ENCODE data around the gene GM2A.
"Not testable (repeated sequence)": the region's sequence is repeated elsewhere in the genome, so short reads cannot be mapped to it uniquely, and the experiment has no call there.

GM2A gene

DNA sequence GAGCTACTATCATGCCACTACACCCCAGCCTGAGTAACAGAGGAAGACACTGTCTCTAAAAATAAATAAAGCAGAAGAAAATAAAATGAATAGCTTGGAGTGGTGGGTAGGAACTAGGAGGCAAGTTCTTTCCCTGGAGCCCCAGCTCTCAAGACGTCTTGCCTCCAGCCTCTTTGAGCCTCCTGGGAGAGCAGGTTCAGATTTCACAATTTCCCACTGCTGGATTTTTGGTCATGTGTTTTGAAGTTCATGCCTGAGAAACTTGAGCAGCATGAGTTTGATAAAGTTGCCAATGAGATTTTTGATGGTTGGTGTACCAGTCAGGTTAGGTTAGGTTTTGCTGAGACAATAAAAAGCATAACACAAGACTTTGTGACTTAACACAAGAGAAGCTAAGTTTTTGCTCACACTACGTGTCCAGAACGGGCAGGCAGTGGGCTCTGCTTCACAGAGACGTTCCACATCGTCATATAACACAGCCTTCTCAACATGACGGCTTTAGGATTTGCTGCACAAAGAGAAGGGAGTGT lies 25.0 kb upstream of the GM2A start:
- no peak for DNase-seq (ENCODE audit: low read depth in 2 of 2)

DNA sequence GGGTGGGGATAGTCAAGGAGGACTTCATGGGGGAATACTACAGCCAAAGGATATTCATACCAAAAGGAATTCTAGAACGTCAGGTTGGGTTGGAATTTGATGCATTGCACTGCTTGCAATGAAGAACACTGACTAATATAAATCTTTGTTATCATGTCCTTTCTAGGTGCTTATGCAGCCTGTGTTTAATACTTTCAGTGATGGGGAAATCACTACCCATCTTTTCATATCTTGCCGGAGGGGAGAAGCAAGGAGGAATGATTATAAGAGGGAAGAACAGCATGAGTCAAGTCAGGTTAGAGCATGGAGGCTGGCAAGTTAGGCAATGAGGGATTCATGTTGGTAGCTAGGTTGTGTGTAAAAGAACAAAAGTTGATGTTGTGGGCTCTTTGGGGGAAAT lies 24.0 kb upstream of the GM2A start:
- no peak for DNase-seq (ENCODE audit: low read depth in 2 of 2)

DNA sequence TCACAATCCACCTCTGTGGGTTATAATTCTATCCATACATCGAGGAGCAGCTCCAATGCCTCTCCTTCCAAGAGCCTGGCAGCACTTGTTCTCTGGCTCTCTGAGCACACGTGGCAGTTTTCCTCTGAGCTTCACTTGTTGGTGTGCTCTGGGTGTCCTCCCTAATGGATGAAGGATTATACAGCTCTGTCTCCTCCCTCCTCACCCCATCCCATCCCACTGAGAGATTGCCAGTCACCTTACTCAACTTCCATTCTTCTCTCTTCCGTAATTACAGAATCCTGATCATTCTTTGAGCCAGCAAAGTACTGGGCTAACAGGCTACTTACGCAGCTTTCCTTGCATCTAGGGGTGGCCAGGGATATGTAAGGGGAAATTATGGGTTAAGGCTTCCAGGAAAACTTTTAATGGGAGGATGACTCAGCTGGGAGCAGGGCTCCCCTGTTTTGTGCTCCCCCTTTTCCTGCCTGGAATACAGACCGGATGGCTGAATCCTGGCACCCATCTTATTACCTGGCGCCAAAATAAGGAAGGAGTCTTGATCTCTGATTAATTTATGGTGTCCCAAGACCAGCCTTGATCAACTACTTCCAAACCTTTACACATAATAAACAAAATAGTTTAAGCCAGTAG lies 22.8 kb upstream of the GM2A start:
- DNase-seq (ENCODE audit: low read depth in 2 of 2), result no peak

DNA sequence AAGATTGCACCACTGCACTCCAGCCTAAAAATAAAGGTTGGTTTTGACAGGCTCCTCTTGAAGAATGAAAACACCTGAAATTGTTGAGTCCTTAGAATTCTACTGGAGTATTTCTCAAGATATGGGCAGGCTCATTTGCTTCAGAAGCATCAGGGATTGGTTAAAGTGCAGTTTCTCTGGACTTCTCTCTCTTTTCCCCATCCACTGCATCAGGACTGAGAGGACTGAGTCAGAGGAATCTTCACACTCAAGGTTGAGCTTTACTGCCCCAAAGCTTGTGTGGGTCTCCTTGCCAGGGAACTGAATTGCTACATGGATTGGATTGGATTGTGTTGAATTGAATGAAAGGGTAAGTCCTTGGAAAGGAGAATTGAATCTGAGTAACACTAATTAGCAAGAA lies 21.6 kb upstream of the GM2A start:
- no peak for DNase-seq (ENCODE audit: low read depth in 2 of 2)

DNA sequence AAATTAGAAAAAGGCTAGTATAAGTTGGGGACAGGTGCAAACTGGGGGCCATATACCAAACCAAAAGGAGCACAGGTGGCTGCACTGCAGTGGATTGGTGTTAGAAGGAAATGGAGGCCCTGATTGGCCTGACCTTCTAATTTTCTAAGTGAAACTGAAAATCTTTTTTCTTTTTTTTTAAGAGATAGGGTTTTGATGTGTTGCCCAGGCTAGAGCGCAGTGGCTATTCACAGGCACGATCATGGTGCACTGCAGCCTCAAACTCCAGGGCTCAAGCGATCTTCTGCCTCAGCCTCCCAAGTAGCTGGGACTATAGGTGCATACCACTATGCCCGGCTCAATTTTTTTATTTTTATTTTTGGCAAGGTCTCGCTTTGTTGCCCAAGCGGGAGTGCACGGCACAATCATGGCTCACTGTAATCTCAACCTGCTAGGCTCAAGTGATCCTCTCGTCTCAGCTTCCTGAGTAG lies 19.3 kb upstream of the GM2A start:
- no peak for DNase-seq (ENCODE audit: low read depth in 2 of 2)

DNA sequence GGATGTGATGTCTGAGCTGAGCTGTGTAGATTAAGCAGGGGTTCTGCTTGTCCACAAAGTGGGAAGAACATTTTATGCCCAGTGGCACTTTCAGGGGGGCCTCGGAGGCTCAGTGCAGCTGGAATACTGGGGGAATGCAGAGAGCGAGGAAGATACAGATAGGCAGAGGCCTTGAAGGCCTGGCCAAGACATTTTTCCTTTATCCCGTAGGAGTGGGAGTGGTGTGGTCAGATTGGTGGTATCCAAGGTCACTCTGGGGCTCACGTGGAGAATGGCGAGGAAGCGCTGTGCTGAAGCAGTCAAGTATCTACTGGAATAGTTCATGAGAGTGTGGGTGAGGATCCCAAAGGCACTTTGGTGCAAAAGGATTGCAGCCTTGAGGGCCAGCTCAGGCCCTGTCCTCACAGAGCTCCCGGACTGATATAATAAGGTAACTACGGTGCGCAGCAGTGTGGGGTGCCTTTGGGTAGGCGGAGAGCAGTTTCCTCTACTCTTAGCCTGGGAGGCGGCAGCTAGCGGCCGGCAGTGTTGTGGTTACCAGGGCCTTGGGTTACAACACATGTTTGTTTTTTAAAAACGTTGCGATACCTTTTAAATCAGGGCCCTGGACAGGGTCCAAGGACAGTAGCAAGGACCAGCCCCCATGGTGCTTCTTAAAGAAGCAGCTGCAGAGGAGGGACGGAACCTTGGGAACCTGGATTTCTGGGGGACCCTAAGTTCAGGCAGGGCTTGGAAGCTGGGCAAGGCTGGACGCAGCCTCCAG lies 18.3 kb upstream of the GM2A start:
- DNase-seq (ENCODE audit: low read depth in 2 of 2), result no peak

DNA sequence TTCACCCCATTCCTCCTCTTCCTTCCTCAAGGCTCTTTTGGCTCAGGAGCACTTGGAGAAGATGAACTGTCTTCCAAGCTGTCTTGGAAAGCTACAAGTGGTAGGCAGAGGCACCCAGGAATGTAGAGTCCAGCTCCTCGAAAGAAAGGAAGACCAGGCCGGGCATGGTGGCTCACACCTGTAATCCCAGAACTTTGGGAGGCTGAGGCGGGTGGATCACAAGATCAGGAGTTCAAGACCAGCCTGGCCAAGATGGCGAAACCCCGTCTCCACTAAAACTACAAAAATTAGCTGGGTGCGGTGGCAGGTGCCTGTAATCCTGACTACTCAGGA lies 17.8 kb upstream of the GM2A start:
- not testable (repeated sequence) for DNase-seq (ENCODE audit: low read depth in 2 of 2)

DNA sequence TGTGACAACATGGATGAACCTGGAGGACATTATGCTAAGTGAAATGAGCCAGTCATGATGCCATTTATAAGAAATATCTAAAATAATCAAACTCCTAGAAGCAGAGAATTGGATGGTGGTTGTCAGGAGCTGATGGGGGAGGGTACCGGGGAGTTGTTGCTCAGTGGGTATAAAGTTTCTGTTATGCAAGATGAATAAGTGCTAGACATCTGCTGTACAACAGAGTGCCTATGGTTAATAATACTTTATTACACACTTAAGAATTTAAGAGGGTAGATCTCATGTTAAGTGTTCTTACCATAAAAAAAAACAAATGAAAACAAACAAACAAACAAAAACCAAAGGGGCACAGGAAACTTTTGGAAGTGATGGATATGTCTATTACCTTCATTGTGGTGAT lies 16.1 kb upstream of the GM2A start:
- no peak for DNase-seq (ENCODE audit: low read depth in 2 of 2)

DNA sequence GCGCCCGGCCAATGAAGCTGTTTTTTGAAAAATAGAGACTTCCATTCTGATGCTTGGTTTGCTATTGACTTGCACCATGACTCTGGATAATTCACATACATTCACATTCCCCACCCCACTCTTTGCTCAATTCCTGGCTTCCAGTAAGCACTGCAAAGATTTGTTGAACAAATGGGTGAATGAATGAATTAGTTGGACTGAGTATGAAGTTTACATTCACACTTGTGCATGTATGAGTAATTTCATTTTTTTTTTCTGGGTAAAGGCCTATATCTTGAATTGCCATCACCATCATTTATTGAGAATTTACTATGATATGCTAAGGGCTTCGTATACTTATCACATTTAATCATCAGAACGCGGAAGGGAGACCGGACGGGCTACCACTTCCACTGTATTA lies 15.3 kb upstream of the GM2A start:
- no peak for DNase-seq (ENCODE audit: low read depth in 2 of 2)

DNA sequence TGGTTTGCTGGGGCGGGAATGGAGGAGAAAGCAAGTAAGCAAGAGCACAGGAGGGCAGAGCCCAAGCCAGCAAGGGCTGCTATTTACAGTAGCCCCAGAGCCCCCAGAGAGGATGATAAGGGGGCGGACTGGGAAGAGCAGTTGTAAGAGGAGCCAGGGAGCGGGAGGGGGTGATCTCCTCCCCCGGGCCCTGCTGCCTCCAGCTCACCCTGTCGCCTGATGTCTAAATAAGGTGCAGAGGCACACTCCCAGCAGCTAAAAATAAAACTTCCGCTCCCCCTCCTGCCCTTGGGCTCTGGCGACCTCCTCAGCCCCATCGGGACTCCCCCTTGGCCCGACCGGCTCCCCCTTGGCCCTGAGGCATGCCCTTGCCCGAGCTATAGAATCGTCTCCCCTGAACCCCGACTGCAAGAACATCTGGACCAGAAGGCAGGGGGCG lies 14.7 kb upstream of the GM2A start:
- DNase-seq (ENCODE audit: low read depth in 2 of 2), result no peak

DNA sequence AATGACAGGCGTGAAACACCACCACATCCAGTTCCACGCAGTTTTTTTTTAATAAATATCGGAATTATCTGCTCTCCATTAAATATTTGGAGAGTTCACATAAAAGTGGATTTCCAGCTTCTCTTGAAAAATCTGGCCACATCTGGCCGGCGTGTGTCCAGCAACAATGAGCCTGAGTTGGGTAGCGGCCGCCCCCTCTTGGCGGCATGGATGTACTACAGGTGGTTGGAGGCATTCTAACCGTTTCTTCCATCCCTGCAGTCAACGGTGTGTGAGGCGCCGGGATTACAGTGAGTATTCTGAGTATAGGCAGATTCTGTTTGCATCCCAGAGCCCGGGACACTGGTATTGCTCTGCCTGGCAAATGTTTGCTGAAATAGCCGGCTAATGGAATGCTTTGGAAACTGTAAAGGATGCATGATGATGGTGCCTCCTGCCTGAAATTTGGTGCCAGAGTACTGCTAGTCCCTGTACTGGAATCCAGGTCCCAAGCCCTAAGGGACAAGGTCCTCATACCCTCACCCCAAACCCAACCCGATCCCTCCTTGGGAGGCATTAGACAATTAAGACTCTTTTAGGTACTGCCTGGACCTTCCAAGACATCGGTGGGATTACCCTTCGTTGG lies 13.6 kb upstream of the GM2A start:
- DNase-seq (ENCODE audit: low read depth in 2 of 2), result peak; percentile 36 to 42

DNA sequence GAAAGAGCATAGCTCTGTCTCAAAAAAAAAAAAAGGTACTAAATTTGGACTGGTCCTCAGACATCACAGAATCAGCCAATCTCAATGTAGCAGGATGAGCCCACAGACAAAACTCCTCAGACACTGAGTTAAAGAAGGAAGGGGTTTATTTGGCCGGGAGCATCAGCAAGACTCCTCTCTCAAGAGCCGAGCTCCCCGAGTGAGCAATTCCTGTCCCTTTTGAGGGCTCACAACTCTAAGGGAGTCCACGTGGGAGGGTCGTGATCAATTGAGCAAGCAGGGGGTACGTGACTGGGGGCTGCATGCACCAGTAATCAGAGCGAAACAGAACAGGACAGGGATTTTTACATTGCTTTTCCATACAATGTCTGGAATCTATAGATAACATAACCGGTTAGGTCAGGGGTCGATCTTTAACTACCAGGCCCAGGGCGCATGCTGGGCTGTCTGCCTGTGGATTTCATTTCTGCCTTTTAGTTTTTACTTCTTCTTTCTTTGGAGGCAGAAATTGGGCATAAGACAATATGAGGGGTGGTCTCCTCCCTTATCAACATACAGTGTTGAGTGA lies 12.6 kb upstream of the GM2A start:
- DNase-seq (ENCODE audit: low read depth in 2 of 2), result not testable (repeated sequence)

DNA sequence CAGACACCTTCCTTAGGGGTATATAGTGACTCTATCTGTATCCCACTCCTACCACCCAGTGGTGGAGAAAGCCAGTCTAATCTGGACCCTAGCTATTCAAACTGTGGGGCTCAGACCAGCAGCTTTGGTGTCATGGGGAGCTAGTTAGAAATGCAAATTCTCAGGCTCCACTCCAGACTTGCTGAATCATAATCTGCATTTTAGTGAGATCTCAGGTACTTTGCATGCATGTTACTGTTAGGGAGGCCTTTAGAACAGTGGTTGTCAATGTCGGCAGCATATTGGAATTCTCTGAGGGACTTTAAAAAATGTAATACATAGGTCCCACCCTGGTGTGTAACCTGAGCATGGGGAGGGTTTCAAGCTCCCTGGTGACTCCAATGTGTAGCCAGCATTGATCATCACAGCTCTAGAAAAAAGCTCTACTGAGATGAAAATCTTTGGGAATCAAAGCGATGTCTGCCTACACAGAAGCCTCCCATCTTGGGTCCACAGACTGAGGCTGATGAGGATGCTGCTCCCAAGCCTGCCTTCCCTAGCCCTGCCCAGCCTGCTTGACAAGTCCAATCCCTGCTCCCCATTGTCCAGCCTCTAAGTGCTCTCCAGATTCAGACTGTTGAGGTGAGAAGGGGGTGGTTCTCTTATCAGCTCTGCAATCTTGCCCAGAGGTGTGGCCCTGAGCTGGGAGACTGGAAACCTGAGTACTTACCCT lies 11.9 kb upstream of the GM2A start:
- no peak for DNase-seq (ENCODE audit: low read depth in 2 of 2)

DNA sequence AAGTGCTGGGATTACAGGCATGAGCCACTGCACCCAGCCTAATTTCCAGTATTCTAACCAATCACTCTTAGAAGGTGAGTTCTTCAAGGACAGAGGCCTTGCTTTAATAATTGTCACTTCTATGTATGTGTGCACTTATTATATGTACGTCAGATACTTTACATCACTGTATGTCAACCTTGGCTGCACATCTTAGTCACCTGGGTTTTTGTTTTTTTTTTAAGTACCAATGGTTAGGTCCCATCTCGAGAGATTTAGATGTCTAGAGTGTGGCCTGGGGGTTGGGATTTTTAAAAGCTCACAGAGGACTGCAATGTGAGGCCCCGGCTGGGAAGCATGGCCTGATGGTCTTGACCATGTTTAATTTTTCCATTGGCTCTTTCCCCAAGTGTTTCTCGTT lies 9.9 kb upstream of the GM2A start:
- no peak for DNase-seq (ENCODE audit: low read depth in 2 of 2)

DNA sequence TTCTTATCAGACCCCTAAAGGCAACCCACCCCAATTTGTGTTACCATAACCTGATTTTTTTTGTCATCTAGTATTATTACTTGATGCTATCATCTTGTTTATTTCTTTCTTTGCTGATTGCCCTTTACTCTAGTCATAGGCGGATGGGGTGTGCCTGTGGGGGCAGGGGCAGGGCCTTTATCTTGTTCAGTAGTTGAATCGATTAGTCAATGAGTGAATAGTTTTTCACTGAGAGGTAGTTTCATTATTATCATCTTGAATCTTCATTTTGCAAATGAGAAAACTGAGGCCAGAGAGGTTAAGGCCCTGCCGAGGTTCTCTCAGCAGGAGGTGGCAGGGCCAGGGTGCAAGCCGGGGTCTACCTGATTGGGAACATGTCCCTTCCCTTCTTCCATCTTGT lies 9.4 kb upstream of the GM2A start:
- DNase-seq (ENCODE audit: low read depth in 2 of 2), result no peak

DNA sequence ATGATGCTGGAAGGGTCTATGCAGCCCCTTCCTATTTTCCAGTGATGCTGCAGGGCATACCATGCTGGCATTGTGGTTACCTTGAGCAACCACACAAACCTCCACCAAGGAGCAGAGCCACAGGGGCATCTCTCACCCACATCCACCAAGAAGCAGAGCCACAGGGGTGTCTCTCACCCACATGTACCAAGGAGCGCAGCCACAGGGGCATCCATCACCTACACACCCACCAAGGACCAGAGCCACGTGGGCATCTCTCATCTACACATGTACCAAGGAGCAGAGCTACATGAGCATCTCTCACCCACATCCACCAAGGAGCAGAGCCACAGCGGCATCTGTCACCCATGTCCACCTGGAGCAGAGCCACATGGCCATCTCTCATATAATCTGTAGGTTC lies 8.8 kb upstream of the GM2A start:
- no peak for DNase-seq (ENCODE audit: low read depth in 2 of 2)

DNA sequence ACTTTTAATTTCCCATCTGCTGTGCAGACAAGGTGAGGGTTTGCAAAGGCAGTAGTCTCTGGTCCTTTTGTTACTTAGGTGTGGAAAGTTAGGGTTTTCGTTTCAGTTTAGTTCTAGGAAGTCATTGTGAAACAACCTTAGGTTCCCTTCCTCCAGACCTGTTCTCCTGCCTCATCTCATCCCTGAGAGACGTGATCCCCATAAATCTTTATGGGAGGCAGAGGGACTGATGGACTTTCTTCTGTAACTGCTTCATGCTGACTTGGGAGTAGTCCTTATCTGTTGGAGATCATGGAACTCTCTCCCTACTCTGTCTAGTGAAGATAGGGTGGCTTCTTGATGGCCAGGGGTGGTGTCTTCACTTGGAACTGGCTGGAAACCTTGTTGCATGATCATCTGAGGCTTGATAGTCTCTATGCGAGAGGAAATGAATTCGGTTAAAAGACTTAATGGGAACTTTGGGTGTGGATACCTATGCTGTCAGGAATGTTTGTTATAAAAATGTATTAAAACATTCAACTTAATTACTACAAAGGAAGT lies 7.2 kb upstream of the GM2A start:
- no peak for DNase-seq (ENCODE audit: low read depth in 2 of 2)

DNA sequence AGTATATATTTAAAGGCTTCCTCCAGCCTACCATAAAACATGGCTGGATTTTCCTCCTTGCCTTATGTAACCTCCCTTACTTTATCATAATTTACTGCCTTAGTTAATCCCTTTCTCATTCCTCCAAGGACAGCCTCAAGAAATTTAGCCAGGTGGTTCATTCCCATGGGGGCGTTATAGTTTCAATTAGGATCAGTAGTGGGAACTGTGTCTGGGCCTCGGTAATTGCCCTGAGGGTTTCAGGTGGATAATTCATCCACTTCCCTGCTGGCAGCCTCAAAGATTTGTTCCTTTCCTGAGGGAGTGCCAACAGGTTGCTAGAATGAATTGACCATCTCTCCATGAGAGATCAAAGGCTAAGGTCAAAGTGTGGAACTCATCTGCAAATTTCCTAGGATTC lies 4.3 kb upstream of the GM2A start:
- DNase-seq (ENCODE audit: low read depth in 2 of 2), result no peak

DNA sequence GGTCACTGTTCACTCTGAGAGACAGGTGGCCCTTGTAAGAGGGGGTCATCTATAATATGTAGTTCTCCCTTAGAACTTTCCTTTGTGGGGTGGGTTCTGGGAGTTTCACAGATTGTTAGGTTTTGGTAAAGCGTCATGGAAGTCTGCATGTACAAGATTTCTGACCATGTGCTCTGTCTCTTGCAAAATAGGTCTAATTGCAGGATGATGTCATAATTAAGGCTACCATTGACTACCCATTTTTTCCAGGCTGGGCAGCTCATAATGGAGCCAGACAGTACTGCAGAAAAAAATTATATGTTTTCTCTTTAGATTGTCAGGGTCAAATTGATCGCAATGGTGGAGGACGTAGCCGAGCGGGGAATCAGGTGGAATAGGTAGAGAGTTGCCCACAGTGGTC lies 3.7 kb upstream of the GM2A start:
- no peak for DNase-seq (ENCODE audit: low read depth in 2 of 2)

DNA sequence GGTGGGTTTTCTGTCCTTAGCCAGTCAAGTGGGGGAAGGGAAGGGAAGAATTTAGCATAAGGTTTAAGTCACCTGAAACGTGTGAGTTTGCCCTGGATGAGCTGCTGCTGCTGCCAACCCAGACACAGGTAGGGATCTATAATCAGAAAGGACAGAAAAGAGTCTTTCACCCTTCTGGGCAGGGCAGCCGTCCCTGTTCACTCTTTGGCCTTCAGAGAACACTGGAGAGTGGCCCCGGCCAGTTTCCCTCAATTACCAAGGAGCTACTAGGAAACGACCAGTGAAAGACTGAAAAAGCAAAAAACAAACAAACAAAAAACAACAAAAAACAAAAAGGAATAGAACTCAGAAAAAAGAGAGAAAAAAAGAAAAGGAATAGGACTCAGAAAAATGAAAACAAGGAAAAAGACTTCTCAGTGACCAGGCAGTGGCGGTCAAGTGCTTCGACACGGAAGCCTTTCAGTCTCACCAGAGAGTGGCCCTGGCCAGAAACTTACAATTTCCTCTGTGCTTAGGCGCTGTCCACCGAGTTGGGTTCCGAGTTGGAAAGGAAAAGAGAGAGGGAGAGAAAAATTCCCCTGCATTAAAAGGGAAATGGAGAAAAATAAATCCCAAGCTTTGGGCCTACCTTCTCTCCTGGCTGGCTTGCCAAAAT lies 2.5 kb upstream of the GM2A start:
- DNase-seq (ENCODE audit: low read depth in 2 of 2), result no peak

DNA sequence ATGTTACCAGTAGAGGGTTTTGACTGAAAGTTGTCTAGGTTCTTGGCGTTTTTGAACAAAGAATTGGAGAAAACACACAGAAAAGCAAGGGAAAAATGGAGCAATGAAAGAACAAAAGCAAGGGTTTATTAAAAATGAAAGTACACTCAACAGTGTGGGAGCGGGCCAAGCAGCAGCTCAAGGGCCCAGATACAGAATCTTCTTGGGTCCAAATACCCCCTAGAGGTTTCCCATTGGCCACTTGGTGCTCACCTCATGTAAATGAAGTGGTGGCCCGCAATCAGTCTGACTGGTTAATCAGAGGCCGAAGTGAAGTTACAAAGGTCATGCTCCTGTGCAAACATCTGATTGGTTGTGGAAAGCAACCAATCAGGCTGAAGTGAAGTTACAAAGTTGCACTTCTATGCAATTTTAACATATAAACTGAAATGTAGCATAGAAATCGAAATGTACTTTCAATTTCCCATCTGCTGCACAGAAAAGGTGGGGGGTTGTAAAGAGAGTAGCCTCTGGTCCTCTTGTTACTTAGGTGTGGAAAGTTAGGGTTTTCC lies 1.9 kb upstream of the GM2A start:
- no peak for DNase-seq (ENCODE audit: low read depth in 2 of 2)
